Activated naive CD4-positive, alpha-beta T cell treated with anti-CD3 and anti-CD28 coated beads, Interleukin-2, amount 50 U/mL, for 72 hours (primary cell): ENCODE data around the gene LAMTOR2. TPM values are rescaled to one million over a fixed set of nuclear protein-coding genes. Genes with fewer than 3 reads are reported as not detected.

Experiments
- ATAC-seq, 2 donors: fragments of 150-1000 bp; cut with Tn5 transposase; 2 replicates each; pipeline ENCODE4 v1.10.0; 2021; ENCODE audit warnings: mild to moderate bottlenecking in 2 of 2, moderate library complexity in 2 of 2
- DNase-seq, 2 donors: peaks; one replicate each; pipeline ENCODE4 v3.0.0; 2021 to 2022; ENCODE audit warnings: low spot score in 2 of 2
- H3K27ac Mint-ChIP-seq, 2 donors: one replicate each; pipeline ENCODE4 v1.8.0; 2022; ENCODE audit warnings: mild to moderate bottlenecking in 2 of 2, mixed read lengths in 2 of 2
- H3K36me3 Mint-ChIP-seq, 2 donors: one replicate each; pipeline ENCODE4 v1.8.0; 2022; ENCODE audit warnings: mixed read lengths in 2 of 2
- H3K9me3 Mint-ChIP-seq, 2 donors: one replicate each; pipeline ENCODE4 v1.8.0; 2022; ENCODE audit warnings: mixed read lengths in 2 of 2
- total RNA-seq, 2 donors: library from RNA; stranded (reverse); gene quantifications; one replicate each; pipeline ENCODE4 v1.2.3, GENCODE V29; 2022

Gene LAMTOR2
- total RNA-seq, 2 donors from 2014 or later, result 36.0 to 51.7 TPM

DNA sequence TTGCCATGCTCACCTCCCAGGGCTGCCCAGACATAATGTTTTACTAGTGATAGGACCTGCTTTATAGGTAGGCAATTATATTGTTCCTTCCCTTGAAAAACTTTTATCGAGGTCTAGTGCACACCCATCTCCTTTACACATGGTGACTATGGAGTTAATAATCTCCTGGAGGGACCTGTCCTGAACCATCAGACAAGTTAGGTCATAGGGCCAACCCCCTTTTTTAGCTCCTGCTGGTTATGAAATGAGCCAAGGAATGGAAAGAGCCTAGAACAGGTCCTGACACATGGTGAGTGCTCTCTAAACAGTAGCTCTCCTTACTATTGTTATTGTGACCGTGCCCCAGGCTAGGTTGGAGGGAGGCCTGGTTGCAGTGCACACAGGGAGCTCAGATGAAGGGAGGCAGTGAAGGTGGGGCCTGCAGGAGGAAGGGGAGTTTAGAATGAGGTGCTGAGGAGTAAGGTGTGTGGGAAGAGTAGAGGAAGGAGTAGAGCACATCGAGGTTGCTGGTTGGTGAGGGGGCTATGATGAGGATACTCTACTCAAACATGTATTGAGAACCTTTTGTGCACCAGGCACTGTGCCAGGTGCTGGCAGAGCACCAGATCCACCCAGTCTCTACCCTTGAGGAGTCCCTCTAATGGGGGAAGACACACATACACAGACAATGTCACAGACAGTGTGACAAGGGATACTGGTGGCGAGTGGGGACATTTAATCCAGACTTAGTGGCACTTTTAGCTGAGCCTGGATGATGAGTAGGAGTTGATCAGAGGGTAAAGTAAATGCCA, 45.8 kb downstream of the LAMTOR2 start:
- Mint-ChIP-seq H3K27ac (peak overlapping the region; percentile 56 to 59), H3K9me3 (no peaks in the 10 kb centered on the region), H3K36me3 (peaks cover 0 to 7% of the 10 kb centered on the region in 2 donors)
- DNase-seq, result no peak
- no peak for ATAC-seq

DNA sequence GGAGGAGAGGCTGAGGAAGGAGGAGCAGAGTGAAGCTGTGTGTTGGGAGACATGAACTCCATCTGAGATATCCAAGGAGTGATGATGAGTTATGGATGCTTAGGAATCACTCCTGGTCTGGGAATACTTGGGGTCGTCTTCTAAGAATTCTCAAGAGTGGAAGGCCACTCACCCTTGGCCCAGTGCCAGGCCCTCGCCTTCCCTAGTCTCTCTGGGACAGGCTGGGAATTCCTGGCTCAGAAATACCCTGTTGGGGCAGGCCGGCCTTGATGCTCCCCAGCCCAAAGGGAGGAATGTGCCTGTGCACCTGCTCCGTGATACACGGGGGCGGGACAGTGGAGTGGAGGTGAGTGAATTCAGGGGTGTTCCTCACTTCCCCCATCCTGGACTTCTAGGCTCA, 47.3 kb downstream of the LAMTOR2 start:
- Mint-ChIP-seq H3K9me3 (no peaks in the 10 kb centered on the region), H3K36me3 (peaks cover 0 to 7% of the 10 kb centered on the region in 2 donors), H3K27ac (no peak overlapping the region)
- DNase-seq (no peak), ATAC-seq (no peak)

DNA sequence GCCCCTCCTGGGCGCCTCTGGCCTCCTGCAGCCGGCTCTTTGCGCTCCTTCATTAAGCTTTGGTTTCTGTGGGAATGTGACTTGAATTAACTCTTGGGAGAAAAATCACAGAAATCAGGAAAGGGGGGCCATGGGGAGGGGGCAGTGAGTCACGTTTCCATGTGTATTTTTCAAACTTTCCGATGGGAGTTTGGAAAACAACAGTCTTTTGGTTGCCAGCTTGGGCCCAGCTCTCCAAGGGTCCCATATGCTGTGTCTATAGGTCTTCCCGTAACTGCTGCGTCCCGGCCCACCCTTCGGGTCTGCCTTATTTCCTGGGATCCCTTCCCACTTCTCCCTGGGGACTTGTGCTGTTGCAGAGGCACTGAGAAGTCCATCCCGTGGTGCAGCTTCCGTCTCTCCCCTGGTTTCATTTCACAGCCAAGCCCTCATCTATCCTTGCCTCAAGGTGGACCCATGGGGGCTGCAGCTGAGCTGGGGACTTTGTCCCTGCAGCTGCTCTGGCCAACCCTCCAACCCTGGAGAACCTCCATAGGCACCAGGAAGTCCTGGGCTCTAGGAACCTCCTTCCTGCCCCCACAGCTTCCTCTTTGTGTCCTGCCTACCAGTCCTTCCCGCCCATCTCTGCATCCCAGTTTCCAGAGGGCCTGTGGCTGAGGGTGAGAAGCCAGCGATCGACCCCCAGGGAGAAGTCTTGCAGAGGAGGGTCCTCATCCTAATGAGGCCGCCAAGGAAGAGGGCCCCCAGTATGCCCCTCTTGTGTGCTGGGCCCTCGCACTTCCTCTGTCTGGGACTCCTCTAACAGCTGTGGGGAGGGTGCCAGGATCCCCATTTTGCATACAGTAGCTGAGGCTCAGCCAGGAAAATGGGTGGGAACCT, 48.3 kb downstream of the LAMTOR2 start:
- Mint-ChIP-seq H3K9me3 (no peaks in the 10 kb centered on the region), H3K27ac (peak overlapping the region; percentile 62 to 96), H3K36me3 (peaks cover 0 to 7% of the 10 kb centered on the region in 2 donors)
- ATAC-seq (no peak), DNase-seq (no peak)

- Mint-ChIP-seq H3K9me3 (no peaks in the 10 kb centered on the region), H3K36me3 (peaks cover 0 to under 1% of the 10 kb centered on the region in 2 donors)
- peak in 1 of 2 donors; percentile 8 for ATAC-seq
Measured at GRCh38 chr1:156103521-156103947, 49.0 kb downstream of the LAMTOR2 start.

GRCh38 chr1:156104065-156104810, 49.7 kb downstream of the LAMTOR2 start:
- Mint-ChIP-seq H3K9me3 (no peaks in the 10 kb centered on the region), H3K27ac (peak overlapping the region; percentile 96 to 97), H3K36me3 (no peaks in the 10 kb centered on the region)
- DNase-seq (peak in 1 of 2 donors; percentile 47), ATAC-seq (peak in 1 of 2 donors; percentile 14)

More at GRCh38 chr1:156103521-156103947, 49.0 kb downstream of the LAMTOR2 start:
- DNase-seq, result no peak
- peak overlapping the region; percentile 96 to 97 for H3K27ac Mint-ChIP-seq

GRCh38 chr1:156104861-156105832, 50.6 kb downstream of the LAMTOR2 start:
- no peaks in the 10 kb centered on the region for H3K36me3 Mint-ChIP-seq
- H3K9me3 Mint-ChIP-seq, result no peaks in the 10 kb centered on the region
- DNase-seq, result no peak
- H3K27ac Mint-ChIP-seq, result peak overlapping the region; percentile 96 to 97
- ATAC-seq, result no peak

DNA sequence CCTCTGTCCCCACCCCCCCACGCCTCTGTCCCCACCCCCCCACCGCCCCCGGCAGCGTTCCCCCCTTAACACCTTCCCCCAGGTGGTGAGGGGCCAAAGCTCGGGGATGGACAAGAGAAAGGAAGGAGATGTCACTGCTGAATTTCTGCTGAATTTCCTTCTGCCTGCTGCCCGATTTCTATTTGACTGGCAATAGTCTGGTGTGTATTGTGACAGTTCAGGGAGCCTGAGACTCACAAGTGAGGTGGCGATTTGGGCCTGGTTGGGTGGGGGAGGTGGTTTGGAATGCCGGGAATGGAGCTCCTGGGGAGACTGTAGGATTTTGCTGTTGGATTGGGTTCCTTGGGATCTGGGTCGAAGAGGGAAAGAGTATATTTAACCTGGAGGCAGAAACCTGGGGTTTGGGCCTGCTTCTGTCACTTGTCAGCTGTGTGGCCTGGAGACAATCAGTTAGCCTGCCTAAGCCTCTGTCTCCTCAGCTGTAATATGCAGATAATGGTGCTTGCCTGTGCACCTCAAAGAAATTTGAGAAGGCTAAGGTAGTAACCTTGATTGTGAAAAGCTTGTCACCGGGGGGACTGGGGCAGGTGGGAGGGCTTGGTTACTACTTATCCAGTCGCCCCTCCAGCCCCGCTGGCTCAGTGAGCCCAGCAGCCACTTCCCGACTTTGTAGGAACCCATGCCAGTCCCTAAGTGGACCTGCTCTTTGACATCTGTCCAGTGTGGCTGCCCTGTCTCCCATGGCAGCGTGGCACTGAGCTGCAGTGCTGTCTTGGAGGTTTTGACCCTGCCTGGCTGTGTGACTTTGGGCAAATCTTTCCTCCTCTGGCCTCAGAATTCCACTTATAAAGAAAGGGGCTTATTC, 52.3 kb downstream of the LAMTOR2 start:
- peak in 1 of 2 donors; percentile 23 for ATAC-seq
- Mint-ChIP-seq H3K36me3 (no peaks in the 10 kb centered on the region), H3K27ac (peak overlapping the region; percentile 93 to 96), H3K9me3 (no peaks in the 10 kb centered on the region)
- DNase-seq, result no peak

DNA sequence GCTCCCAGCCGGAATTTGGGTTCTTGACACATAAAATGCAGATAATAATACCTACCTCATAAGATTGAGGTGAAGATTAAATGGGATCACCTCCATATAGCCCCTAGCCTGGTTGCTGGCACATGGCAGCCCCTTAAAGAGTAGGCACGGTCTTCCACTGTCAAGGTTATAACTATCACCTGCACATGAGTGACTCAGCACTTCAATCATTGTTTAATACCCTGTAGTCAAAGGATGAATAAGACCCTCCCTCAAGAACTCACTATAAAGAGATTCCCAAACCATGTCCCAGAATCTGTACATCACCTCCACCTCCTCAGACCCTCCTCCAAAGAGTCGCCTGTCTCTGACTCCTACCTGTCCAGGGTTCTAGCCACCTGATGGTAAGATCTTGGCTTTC, 53.5 kb downstream of the LAMTOR2 start:
- no peaks in the 10 kb centered on the region for H3K9me3 Mint-ChIP-seq
- peak overlapping the region in 1 of 2 donors; percentile 96 for H3K27ac Mint-ChIP-seq
- no peaks in the 10 kb centered on the region for H3K36me3 Mint-ChIP-seq
- DNase-seq (no peak), ATAC-seq (no peak)

Other genes with a start within 250 kb of the LAMTOR2 start
- gene GON4L, start 197.6 kb upstream of the LAMTOR2 start, total RNA-seq, result 10 to 100 TPM; 63.7 to 80.4 TPM
- gene SYT11, start 195.2 kb upstream of the LAMTOR2 start, total RNA-seq, result 10 to 100 TPM; 20.9 to 21.5 TPM
- gene RIT1, start 143.4 kb upstream of the LAMTOR2 start, total RNA-seq, result 10 to 100 TPM; 33.1 to 49.2 TPM
- 100 to 1,000 TPM in 1 of 2 donors, 10 to 100 TPM in 1; 81.2 to 100 TPM for gene KHDC4, start 120.4 kb upstream of the LAMTOR2 start, total RNA-seq
- not detected for gene RXFP4, start 113.1 kb upstream of the LAMTOR2 start, total RNA-seq
- gene ARHGEF2, start 76.2 kb upstream of the LAMTOR2 start, total RNA-seq, result 100 to 1,000 TPM; 131 to 238 TPM
- gene SSR2, start 33.8 kb upstream of the LAMTOR2 start, total RNA-seq, result 100 to 1,000 TPM; 178 TPM
- gene UBQLN4, start 984 bp upstream of the LAMTOR2 start, total RNA-seq, result 10 to 100 TPM; 31.3 to 32.2 TPM
- gene RAB25, start 6.4 kb downstream of the LAMTOR2 start, total RNA-seq, result under 1 TPM; 0.36 to 0.89 TPM
- gene MEX3A, start 27.7 kb downstream of the LAMTOR2 start, total RNA-seq, result under 1 TPM; 0.16 to 0.49 TPM
- 100 to 1,000 TPM; 116 to 147 TPM for gene LMNA, start 59.9 kb downstream of the LAMTOR2 start, total RNA-seq
- gene SEMA4A, start 98.8 kb downstream of the LAMTOR2 start, total RNA-seq, result 10 to 100 TPM; 10.5 to 36.2 TPM
- 10 to 100 TPM; 79.1 to 82.1 TPM for gene SLC25A44, start 139.3 kb downstream of the LAMTOR2 start, total RNA-seq
- gene PMF1, start 158.2 kb downstream of the LAMTOR2 start, total RNA-seq, result 100 to 1,000 TPM; 120 to 156 TPM
- 1 to 10 TPM; 4.3 to 9.7 TPM for gene BGLAP, start 187.4 kb downstream of the LAMTOR2 start, total RNA-seq
- 1 to 10 TPM; 9.3 to 9.5 TPM for gene PAQR6, start 193.3 kb downstream of the LAMTOR2 start, total RNA-seq
- gene SMG5, start 228.0 kb downstream of the LAMTOR2 start, total RNA-seq, result 100 to 1,000 TPM in 1 of 2 donors, 10 to 100 TPM in 1; 80.4 to 115 TPM
- gene TMEM79, start 229.5 kb downstream of the LAMTOR2 start, total RNA-seq, result 10 to 100 TPM; 11.0 to 24.4 TPM
- gene GLMP, start 240.9 kb downstream of the LAMTOR2 start, total RNA-seq, result 10 to 100 TPM; 16.2 to 25.9 TPM
- gene VHLL, start 244.5 kb downstream of the LAMTOR2 start, total RNA-seq, result not detected